Measurements from ENCODE around the gene LAPTM4A. TPM values are rescaled to one million over a fixed set of nuclear protein-coding genes. Genes with fewer than 3 reads are reported as not detected.

Gene LAPTM4A
- total RNA-seq (2014; rRNA removed) (54.5 and 62.7 TPM in 2 replicates), Bru-seq, nascent RNA (percentile 90 among the genes with signal in this experiment), BruChase-seq, experiment 1, labeled RNA remaining after a 6-hour chase (percentile 94 among the genes with signal in this experiment), BruChase-seq, experiment 2, labeled RNA remaining after a 2-hour chase (percentile 87 among the genes with signal in this experiment)
- long read RNA-seq, transcript LAPTM4A-201 (7 exons, 1,765 nt): major isoform, 402 of 669 reads
- long read RNA-seq, partial matches to known transcripts: 8 of 669 reads
- long read RNA-seq, other reads (novel, unspliced or antisense): 257 of 669 reads

- H3K36me3 ChIP-seq (ENCODE audit: low read depth, low read length): no peaks in the 10 kb centered on the region
- no peaks in the 10 kb centered on the region for H3K9me3 ChIP-seq (ENCODE audit: low read length)
- POLR2A ChIA-PET (ENCODE audit: unreplicated experiment): interaction anchor here (0.5 to 1.0 kb wide), 6 partner anchors 9 to 1871 kb away, joined by 3 to 17 read pairs (median 6); no protein-coding TSS in a partner anchor
- H3K79me2 ChIP-seq (ENCODE audit: low read length): peaks cover 44% of the 10 kb centered on the region
- H3K4me2 ChIP-seq (ENCODE audit: low read length): peak within 1 kb of the TSS; percentile 95
- peak within 1 kb of the TSS; percentile 93 for H3K9ac ChIP-seq (ENCODE audit: low read length)
- peaks cover 5% of the 10 kb centered on the region for H3F3A ChIP-seq (ENCODE audit: low read length, unreplicated experiment)
- ATAC-seq: peak; percentile 92
- peak within 1 kb of the TSS; percentile 79 for H3K4me3 ChIP-seq (ENCODE audit: low read length)
- peak within 1 kb of the TSS; percentile 94 for H2AFZ ChIP-seq (ENCODE audit: low read length)
- H3K4me1 ChIP-seq (ENCODE audit: insufficient read depth, low read length): peaks cover 33% of the 10 kb centered on the region
- intact Hi-C loops (cut with micrococcal nuclease): loop anchor here (1.0 to 5.0 kb wide), 3 partner anchors 9 to 139 kb away; no protein-coding TSS in a partner anchor
- peaks cover 24% of the 10 kb centered on the region for H4K20me1 ChIP-seq (ENCODE audit: low read length)
- H3K27ac ChIP-seq (ENCODE audit: low read length): peak within 1 kb of the TSS; percentile 91
- CTCF ChIA-PET: interaction anchor here (1.3 kb wide), 2 partner anchors 36 to 37 kb away, joined by 5 to 7 read pairs; no protein-coding TSS in a partner anchor
- H3K9me2 ChIP-seq (replicated peaks; ENCODE audit: low read length): no peaks in the 10 kb centered on the region
- TF ChIP-seq EZH2 (IDR thresholded peaks at IDR 0.05; ENCODE audit: low read length, unreplicated experiment) (no peak), EZH2phosphoT487 (IDR thresholded peaks at IDR 0.05; ENCODE audit: borderline replicate concordance, low read length) (no peak), CTCF (conservative IDR thresholded peaks at IDR 0.05; ENCODE audit: low read depth, low read length) (no peak)
- BruUV-seq (replicated peaks): no TSS peak
- H3K27me3 ChIP-seq (ENCODE audit: low read length): no peaks in the 10 kb centered on the region
- peak; percentile 99 for DNase-seq
Observed at GRCh38 chr2:20051532-20052228, at the start of gene LAPTM4A. Gene LAPTM4A, minus strand, starts transcription at chr2:20051628. Its CDS starts 108 bp downstream, at chr2:20051520.

- CTCF ChIA-PET: no interaction called here
- no peak for DNase-seq
- intact Hi-C loops (cut with micrococcal nuclease): loop anchor here (10.0 kb wide), 1 partner anchor 84 kb away; no protein-coding TSS in a partner anchor
Observed at GRCh38 chr2:20100711-20101110, 49.3 kb upstream of the LAPTM4A start.

More at GRCh38 chr2:20100711-20101110, 49.3 kb upstream of the LAPTM4A start:
- Histone ChIP-seq H3K9ac (ENCODE audit: low read length) (no peak overlapping the region), H3K36me3 (ENCODE audit: low read depth, low read length) (no peaks in the 10 kb centered on the region), H3K79me2 (ENCODE audit: low read length) (no peaks in the 10 kb centered on the region), H3K4me3 (ENCODE audit: low read length) (no peak overlapping the region), H3K4me2 (ENCODE audit: low read length) (no peak overlapping the region), H3K9me3 (ENCODE audit: low read length) (no peaks in the 10 kb centered on the region), H4K20me1 (ENCODE audit: low read length) (no peaks in the 10 kb centered on the region), H3F3A (ENCODE audit: low read length, unreplicated experiment) (no peaks in the 10 kb centered on the region), H3K9me2 (replicated peaks; ENCODE audit: low read length) (no peaks in the 10 kb centered on the region), H3K27me3 (ENCODE audit: low read length) (no peaks in the 10 kb centered on the region), H2AFZ (ENCODE audit: low read length) (no peak overlapping the region), H3K27ac (ENCODE audit: low read length) (no peak overlapping the region), H3K4me1 (ENCODE audit: insufficient read depth, low read length) (peaks cover 3% of the 10 kb centered on the region; the same call in 1 of the 2 replicates)
- BruUV-seq (replicated peaks): no TSS peak
- POLR2A ChIA-PET (ENCODE audit: unreplicated experiment): no interaction called here
- no peak for TF ChIP-seq EZH2phosphoT487 (IDR thresholded peaks at IDR 0.05; ENCODE audit: borderline replicate concordance, low read length)
- no peak for TF ChIP-seq CTCF (conservative IDR thresholded peaks at IDR 0.05; ENCODE audit: low read depth, low read length)
- TF ChIP-seq EZH2 (IDR thresholded peaks at IDR 0.05; ENCODE audit: low read length, unreplicated experiment): no peak
- ATAC-seq: no peak
